Heart right ventricle (tissue), 16 donors: ENCODE results near the gene WASF2. TPM values are rescaled to one million over a fixed set of nuclear protein-coding genes. Genes with fewer than 3 reads are reported as not detected.

Source experiments
- ATAC-seq, 8 donors: fragments of 200-7000 bp; cut with Tn5 transposase; one replicate each; pipeline ENCODE4 v1.9.1; 2020; ENCODE audit warnings: mild to moderate bottlenecking in 8 of 8, moderate library complexity in 8 of 8, moderate number of reproducible peaks in 1 of 8
- DNase-seq, 2 donors: peaks; one replicate each; pipeline ENCODE4 v3.0.0-alpha.2; 2020
- H3K27ac ChIP-seq, 10 donors: fragments of 200-600 bp; sonication (generic) in 2 of 10; one replicate each; pipeline versions ENCODE4 v1.5.0 to v1.8.0; 2020 to 2022; ENCODE audit warnings: mild to moderate bottlenecking in 3 of 10
- H3K27me3 ChIP-seq, 7 donors: fragments of 200-600 bp; one replicate each; pipeline ENCODE4 v1.8.0; 2021 to 2022; ENCODE audit warnings: mild to moderate bottlenecking in 2 of 7
- H3K36me3 ChIP-seq, 9 donors: fragments of 200-600 bp; sonication (generic) in 1 of 9; one replicate each; pipeline versions ENCODE4 v1.5.0 to v1.8.0; 2020 to 2022; ENCODE audit warnings: mild to moderate bottlenecking in 2 of 9
- H3K4me1 ChIP-seq, 9 donors: fragments of 200-600 bp; sonication (generic) in 1 of 9; one replicate each; pipeline versions ENCODE4 v1.5.0 to v1.8.0; 2020 to 2022; ENCODE audit warnings: mild to moderate bottlenecking in 4 of 9
- H3K4me3 ChIP-seq, 10 donors: fragments of 200-600 bp; sonication (generic) in 2 of 10; one replicate each; pipeline versions ENCODE4 v1.5.0 to v1.8.0; 2020 to 2022; ENCODE audit warnings: mild to moderate bottlenecking in 7 of 10, moderate library complexity in 2 of 10
- H3K9me3 ChIP-seq, 11 donors: fragments of 200-600 bp in 10 of 11; sonication (generic) in 2 of 11; one replicate each; pipeline versions ENCODE4 v1.5.0 to v1.8.0; 2013 to 2022; ENCODE audit warnings: mild to moderate bottlenecking in 2 of 11, control low read depth in 1 of 11, moderate library complexity in 1 of 11
- CTCF ChIP-seq, 9 donors: fragments of 200-600 bp; sonication (generic) in 2 of 9; IDR thresholded peaks; one replicate each; pipeline versions ENCODE4 v1.5.0 to v1.8.0; 2021 to 2022; ENCODE audit warnings: antibody characterized with exemption in 9 of 9, mild to moderate bottlenecking in 5 of 9, moderate library complexity in 1 of 9
- WGBS, 2 donors: extraction: QIAGEN DNeasy Blood & Tissue Kit; methylation state at CpG; one replicate each; pipeline ENCODE4 v1.1.7; 2013; ENCODE audit warnings: inconsistent platforms in 1 of 2; 5-methylcytosine and 5-hydroxymethylcytosine counted together
- intact Hi-C, 10 donors: fragments of 100-400 bp; cut with DNase I; formaldehyde crosslinking; loops; one replicate each; pipeline versions ENCODE4 v1.11.1 to v1.14.2; 2022
- polyA plus RNA-seq, 2 donors: library from polyadenylated mRNA; stranded (reverse); fragments of 200-250 nt; gene quantifications; one replicate each; pipeline ENCODE4 v1.2.3, GENCODE V29; 2013
- total RNA-seq, 10 donors: library from RNA; stranded (reverse); fragmentation: NEBNext Ultra II Directional in 3 of 10; extraction: Animal tissue kit (Norgen Biotek cat#: 25700) in 3 of 10; gene quantifications; one replicate each; pipeline versions ENCODE4 v1.2.1 to v1.2.4, GENCODE V29; 2021 to 2023
- donor health status: Arrhythmogenic right ventricular cardiomyopathy.
- donor health status: ischemic (EF 13 %, LVEDD 7.1; RV severe dilation, severe dysfunction).
- donor health status: healthy with polysubstance abuse.
- donor health status: DM: no; HTN: yes; CAD: no.
- donor health status: DM: no; HTN: no; CAD: no.
- donor health status: ischemic (EF 25% LVEDD 6.9; RV normal size, moderate dysfunction).
- donor health status: ischemic (EF 25% LVEDD 5.7; RV mildly dilated, moderate dysfunction).
- donor health status: healthy.
- donor health status: DM: yes; HTN: yes; CAD: no.
- donor health status: Ischemic cardiomyopathy.
- donor health status: ischemic (EF 35%, LVEDD 5.7; RV mildly dilated, moderate dysfunction).
- donor health status: nonischemic (EF 11% LVEDD 7.7; RV severe dilation, severe dysfunction).
- donor health status: DM: yes; HTN: yes; CAD: no.
- donor health status: PGD.
- donor health status: ischemic (EF 29% LVEDD 5.4; RV normal size, mild dysfunction).
- donor health status: nonischemic (EF 23%, LVEDD 6.1; RV moderate dilation, normal function).

The WASF2 gene
- total and polyA plus RNA-seq, 12 donors = 19.6 to 75.4 (median 50.5) TPM

- no peak for ATAC-seq
- no peaks in the 10 kb centered on the region for H3K36me3 ChIP-seq
- H3K9me3 ChIP-seq = no peaks in the 10 kb centered on the region
- H3K27me3 ChIP-seq = peaks cover 0 to 9% (median 0%) of the 10 kb centered on the region in 7 donors
- peaks cover 0 to 52% (median 17%) of the 10 kb centered on the region in 9 donors for H3K4me1 ChIP-seq
- no peak overlapping the region for H3K27ac ChIP-seq
- DNase-seq = no peak
- H3K4me3 ChIP-seq = no peak overlapping the region
- TF ChIP-seq CTCF (IDR thresholded peaks at IDR 0.05) = no peak
- WGBS, 2 donors = 80 to 86% methylated on average over 11 of the region's 11 CpGs
- intact Hi-C loops = loop anchor here in 3 of 10 donors (5.0 to 10.0 kb wide), 3 partner anchors 77 to 275 kb away; no protein-coding TSS in a partner anchor
Observed at GRCh38 chr1:27379564-27380122, 110.3 kb downstream of the WASF2 start.

GRCh38 chr1:27377760-27378495 lies 112.0 kb downstream of the WASF2 start:
- Histone ChIP-seq H3K9me3 (no peaks in the 10 kb centered on the region), H3K36me3 (no peaks in the 10 kb centered on the region), H3K27ac (peak overlapping the region in 4 of 10 donors; percentile 26 to 78 (median 51)), H3K27me3 (peaks cover 0 to 3% (median 0%) of the 10 kb centered on the region in 7 donors), H3K4me1 (peaks cover 5 to 65% (median 17%) of the 10 kb centered on the region in 9 donors), H3K4me3 (no peak overlapping the region)
- no peak for TF ChIP-seq CTCF (IDR thresholded peaks at IDR 0.05)
- 67 to 70% methylated on average over 12 of the region's 12 CpGs for whole genome bisulfite sequencing, 2 donors
- ATAC-seq (no peak), DNase-seq (no peak)
- intact Hi-C loops = no loop called here

- peak; percentile 45 to 78 (median 60) for ATAC-seq
- no peaks in the 10 kb centered on the region for H3K27me3 ChIP-seq
- intact Hi-C loops = no loop called here
- H3K36me3 ChIP-seq = no peaks in the 10 kb centered on the region
- DNase-seq = peak in 1 of 2 donors; percentile 59
- no peak for TF ChIP-seq CTCF (IDR thresholded peaks at IDR 0.05)
- H3K4me1 ChIP-seq = peaks cover 5 to 55% (median 20%) of the 10 kb centered on the region in 9 donors
- WGBS, 2 donors = 67 to 69% methylated on average over 4 of the region's 4 CpGs
- H3K4me3 ChIP-seq = no peak within 1 kb of the TSS
- peak within 1 kb of the TSS; percentile 31 to 78 (median 67) for H3K27ac ChIP-seq
- H3K9me3 ChIP-seq = no peaks in the 10 kb centered on the region
Observed at GRCh38 chr1:27374362-27375086, 115.4 kb downstream of the WASF2 start, which contains the start of gene FCN3. Gene FCN3, minus strand, starts transcription at chr1:27374824. Its CDS starts 6 bp downstream, at chr1:27374818.
